ENCODE results near the gene CDK14.

- no peak for TF ChIP-seq CTCF (IDR thresholded peaks at IDR 0.05)
- TF ChIP-seq POLR2A (IDR thresholded peaks at IDR 0.05), result no peak
Measured at GRCh38 chr7:91013078-91013477, 417.0 kb downstream of the CDK14 start.
